ENCODE measurements around the gene TMEM35A. TPM values are rescaled to one million over a fixed set of nuclear protein-coding genes. Genes with fewer than 3 reads are reported as not detected.
"Not testable (repeated sequence)": the region's sequence is repeated elsewhere in the genome, so short reads cannot be mapped to it uniquely, and the experiment has no call there.

TMEM35A gene
- total RNA-seq, 1 donor from 2014 or later = 5.4 TPM

GRCh38 chrX:101051549-101052302 lies 27.0 kb upstream of the TMEM35A start, which contains the start of gene TRMT2B:
Gene TRMT2B, minus strand, starts transcription at chrX:101052111. Its CDS starts 9,822 bp downstream, at chrX:101042289.
- peak in 1 of 2 donors; percentile 86 for DNase-seq (ENCODE audit: extremely low spot score in 2 of 2)
- Histone ChIP-seq H3K4me1 (no peaks in the 10 kb centered on the region), H3K4me3 (peak within 1 kb of the TSS; percentile 51 to 58), H3K27me3 (no peaks in the 10 kb centered on the region), H3K36me3 (no peaks in the 10 kb centered on the region), H3K9me3 (no peaks in the 10 kb centered on the region), H3K27ac (peak within 1 kb of the TSS; percentile 80)
- peak in 1 of 2 donors; percentile 79 for TF ChIP-seq POLR2AphosphoS5 (IDR thresholded peaks at IDR 0.05; ENCODE audit: insufficient read depth in 1 of 2, low read depth in 1 of 2)
- TF ChIP-seq, protein P1, sequence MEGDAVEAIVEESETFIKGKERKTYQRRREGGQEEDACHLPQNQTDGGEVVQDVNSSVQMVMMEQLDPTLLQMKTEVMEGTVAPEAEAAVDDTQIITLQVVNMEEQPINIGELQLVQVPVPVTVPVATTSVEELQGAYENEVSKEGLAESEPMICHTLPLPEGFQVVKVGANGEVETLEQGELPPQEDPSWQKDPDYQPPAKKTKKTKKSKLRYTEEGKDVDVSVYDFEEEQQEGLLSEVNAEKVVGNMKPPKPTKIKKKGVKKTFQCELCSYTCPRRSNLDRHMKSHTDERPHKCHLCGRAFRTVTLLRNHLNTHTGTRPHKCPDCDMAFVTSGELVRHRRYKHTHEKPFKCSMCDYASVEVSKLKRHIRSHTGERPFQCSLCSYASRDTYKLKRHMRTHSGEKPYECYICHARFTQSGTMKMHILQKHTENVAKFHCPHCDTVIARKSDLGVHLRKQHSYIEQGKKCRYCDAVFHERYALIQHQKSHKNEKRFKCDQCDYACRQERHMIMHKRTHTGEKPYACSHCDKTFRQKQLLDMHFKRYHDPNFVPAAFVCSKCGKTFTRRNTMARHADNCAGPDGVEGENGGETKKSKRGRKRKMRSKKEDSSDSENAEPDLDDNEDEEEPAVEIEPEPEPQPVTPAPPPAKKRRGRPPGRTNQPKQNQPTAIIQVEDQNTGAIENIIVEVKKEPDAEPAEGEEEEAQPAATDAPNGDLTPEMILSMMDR (IDR thresholded peaks at IDR 0.05) = no peak
- intact Hi-C loops (cut with DNase I) = no loop called here

DNA sequence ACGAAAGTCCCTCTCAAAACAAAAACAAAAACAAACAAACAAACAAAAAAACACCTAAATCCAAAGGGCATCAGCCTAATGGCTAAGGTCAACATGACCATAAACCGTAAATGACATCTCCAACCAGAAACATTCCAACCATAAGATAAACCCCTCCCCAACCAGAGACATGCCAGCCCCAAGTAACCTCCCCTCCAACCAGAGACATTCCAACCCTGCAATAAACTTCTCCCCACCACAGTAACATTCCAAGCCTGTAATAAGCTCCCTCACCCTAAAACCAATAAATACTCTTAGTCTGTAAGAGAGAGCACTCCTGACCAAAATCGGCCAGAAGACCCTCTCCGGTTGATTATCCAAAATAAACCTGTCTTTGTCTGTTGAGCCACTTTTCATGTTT lies 22.1 kb upstream of the TMEM35A start:
- H3K27ac ChIP-seq; H3K36me3 ChIP-seq; H3K9me3 ChIP-seq; H3K27me3 ChIP-seq; intact Hi-C loops (cut with DNase I); DNase-seq (ENCODE audit: extremely low spot score in 2 of 2); H3K4me3 ChIP-seq; H3K4me1 ChIP-seq: not testable (repeated sequence)

GRCh38 chrX:101057093-101057714 lies 21.5 kb upstream of the TMEM35A start:
- Histone ChIP-seq H3K9me3 (no peaks in the 10 kb centered on the region), H3K27ac (no peak overlapping the region), H3K27me3 (no peaks in the 10 kb centered on the region), H3K4me3 (no peak overlapping the region), H3K36me3 (no peaks in the 10 kb centered on the region), H3K4me1 (no peaks in the 10 kb centered on the region)
- no peak for TF ChIP-seq POLR2A (IDR thresholded peaks at IDR 0.05)
- no peak for TF ChIP-seq POLR2AphosphoS5 (IDR thresholded peaks at IDR 0.05; ENCODE audit: insufficient read depth in 1 of 2, low read depth in 1 of 2)
- TF ChIP-seq, protein P1 (IDR thresholded peaks at IDR 0.05) = no peak
- DNase-seq (ENCODE audit: extremely low spot score in 2 of 2) = no peak
- intact Hi-C loops (cut with DNase I) = no loop called here

- no peak for TF ChIP-seq POLR2A (IDR thresholded peaks at IDR 0.05)
- TF ChIP-seq, protein P1 (IDR thresholded peaks at IDR 0.05) = no peak
- TF ChIP-seq POLR2AphosphoS5 (IDR thresholded peaks at IDR 0.05; ENCODE audit: insufficient read depth in 1 of 2, low read depth in 1 of 2) = no peak
- Histone ChIP-seq H3K9me3 (no peaks in the 10 kb centered on the region), H3K27ac (no peak overlapping the region), H3K4me1 (no peaks in the 10 kb centered on the region), H3K36me3 (no peaks in the 10 kb centered on the region), H3K27me3 (no peaks in the 10 kb centered on the region), H3K4me3 (no peak overlapping the region)
- no peak for DNase-seq (ENCODE audit: extremely low spot score in 2 of 2)
- intact Hi-C loops (cut with DNase I) = no loop called here
Observed at GRCh38 chrX:101062176-101062575, 16.5 kb upstream of the TMEM35A start.

DNA sequence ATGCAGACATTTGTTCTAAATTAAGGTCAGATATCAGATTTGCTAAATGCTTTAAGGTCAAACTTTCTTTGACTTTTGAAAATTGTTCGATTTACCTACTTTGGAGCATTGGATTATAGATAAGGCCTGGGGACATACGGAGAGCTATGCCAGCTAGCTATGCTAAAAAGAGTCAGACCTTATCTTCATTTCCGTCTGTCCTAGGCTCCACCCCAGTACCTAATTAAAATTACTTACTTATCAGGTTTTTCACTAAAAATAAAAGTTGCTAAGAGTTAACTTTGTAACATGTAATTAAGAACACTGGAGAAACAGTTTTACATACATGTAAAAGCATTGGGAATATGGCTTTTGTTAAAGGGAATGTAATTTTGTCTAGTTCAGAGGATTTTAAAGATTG lies 7.1 kb upstream of the TMEM35A start:
- Histone ChIP-seq H3K27me3 (no peaks in the 10 kb centered on the region), H3K9me3 (no peaks in the 10 kb centered on the region), H3K4me3 (no peak overlapping the region), H3K27ac (no peak overlapping the region), H3K36me3 (no peaks in the 10 kb centered on the region), H3K4me1 (no peaks in the 10 kb centered on the region)
- no peak for DNase-seq (ENCODE audit: extremely low spot score in 2 of 2)
- TF ChIP-seq, protein P1 (IDR thresholded peaks at IDR 0.05) = no peak
- TF ChIP-seq POLR2A (IDR thresholded peaks at IDR 0.05) (no peak), POLR2AphosphoS5 (IDR thresholded peaks at IDR 0.05; ENCODE audit: insufficient read depth in 1 of 2, low read depth in 1 of 2) (no peak)
- intact Hi-C loops (cut with DNase I) = no loop called here
